ENCODE data around the gene MYOG.

- TF ChIP-seq CTCF (conservative IDR thresholded peaks at IDR 0.05; ENCODE audit: low read length), result no peak
- no peak for TF ChIP-seq EZH2phosphoT487 (IDR thresholded peaks at IDR 0.05; ENCODE audit: borderline replicate concordance, low read depth, low read length)
Observed at GRCh38 chr1:203081465-203082230, 4.2 kb downstream of the MYOG start.
